SJSA1 (cell line): Measurements from ENCODE around the gene DDX17. TPM values are rescaled to one million over a fixed set of nuclear protein-coding genes. Genes with fewer than 3 reads are reported as not detected.

Source experiments
- DNase-seq, 2 experiments: peaks; one replicate each; pipeline ENCODE4 v3.0.0-alpha.2; 2015 to 2020; ENCODE audit warnings: low spot score in 2 of 2, low read depth in 1 of 2
- H3K27ac ChIP-seq: fragments of 250-450 bp; sonication (Bioruptor Pico); 2 replicates; pipeline ENCODE4 v1.5.1; 2020; ENCODE audit warnings: mild to moderate bottlenecking, moderate library complexity
- H3K27me3 ChIP-seq: fragments of 250-450 bp; sonication (Bioruptor Pico); replicated peaks from 2 replicates; pipeline ENCODE4 v1.5.1; 2020; ENCODE audit warnings: mild to moderate bottlenecking, moderate library complexity
- H3K36me3 ChIP-seq: fragments of 250-450 bp; sonication (Bioruptor Pico); 2 replicates; pipeline ENCODE4 v1.5.1; 2020; ENCODE audit warnings: mild to moderate bottlenecking
- H3K4me1 ChIP-seq: fragments of 250-450 bp; sonication (Bioruptor Pico); replicated peaks from 2 replicates; pipeline ENCODE4 v1.6.1; 2021; ENCODE audit warnings: mild to moderate bottlenecking
- H3K4me3 ChIP-seq: fragments of 250-450 bp; sonication (Bioruptor Pico); 2 replicates; pipeline ENCODE4 v1.5.1; 2020; ENCODE audit warnings: mild to moderate bottlenecking
- H3K9me3 ChIP-seq: fragments of 250-450 bp; sonication (Bioruptor Pico); replicated peaks from 2 replicates; pipeline ENCODE4 v1.5.1; 2020; ENCODE audit warnings: mild to moderate bottlenecking
- total RNA-seq: library from RNA; depleted of rRNA; stranded (reverse); fragments of >200 nt; shearing (Covaris generic); gene quantifications from 2 replicates; pipeline ENCODE4 v1.2.3, GENCODE V29; 2014

Gene DDX17
- total RNA-seq, 1 experiment from 2014 or later: 277 TPM

DNA sequence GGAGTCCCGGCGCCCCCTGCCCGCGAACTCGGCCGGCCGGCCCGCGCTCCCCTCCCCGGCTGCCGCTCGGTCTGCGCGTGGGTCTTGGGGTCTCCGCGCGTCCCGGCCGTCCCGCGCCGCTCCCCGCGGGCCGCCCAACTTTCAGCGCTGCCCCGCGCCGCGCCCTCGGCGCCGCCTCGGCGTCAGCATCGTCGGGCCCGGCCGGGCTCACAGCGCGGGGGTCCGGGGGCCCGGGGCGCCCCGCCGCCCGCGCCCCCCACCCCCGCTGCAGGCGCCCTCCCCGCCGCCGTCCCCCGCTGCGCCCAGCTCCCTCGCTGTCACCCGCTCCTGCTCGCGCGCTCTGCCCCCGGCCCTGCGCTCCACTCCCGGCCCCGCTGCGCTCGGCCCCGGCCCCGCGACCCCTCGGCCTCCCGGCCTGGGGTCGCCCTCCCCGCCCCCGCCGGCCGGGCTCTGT, 51.0 kb downstream of the DDX17 start, which contains the start of gene KCNJ4:
TSS of gene KCNJ4 (minus strand) at position 124 of the 454 bp plus-strand sequence. CDS start 27,067 bp downstream, outside the sequence.
- Histone ChIP-seq H3K4me3 (no peak within 1 kb of the TSS), H3K27me3 (peaks cover 89% of the 10 kb centered on the region), H3K36me3 (no peaks in the 10 kb centered on the region)

DNA sequence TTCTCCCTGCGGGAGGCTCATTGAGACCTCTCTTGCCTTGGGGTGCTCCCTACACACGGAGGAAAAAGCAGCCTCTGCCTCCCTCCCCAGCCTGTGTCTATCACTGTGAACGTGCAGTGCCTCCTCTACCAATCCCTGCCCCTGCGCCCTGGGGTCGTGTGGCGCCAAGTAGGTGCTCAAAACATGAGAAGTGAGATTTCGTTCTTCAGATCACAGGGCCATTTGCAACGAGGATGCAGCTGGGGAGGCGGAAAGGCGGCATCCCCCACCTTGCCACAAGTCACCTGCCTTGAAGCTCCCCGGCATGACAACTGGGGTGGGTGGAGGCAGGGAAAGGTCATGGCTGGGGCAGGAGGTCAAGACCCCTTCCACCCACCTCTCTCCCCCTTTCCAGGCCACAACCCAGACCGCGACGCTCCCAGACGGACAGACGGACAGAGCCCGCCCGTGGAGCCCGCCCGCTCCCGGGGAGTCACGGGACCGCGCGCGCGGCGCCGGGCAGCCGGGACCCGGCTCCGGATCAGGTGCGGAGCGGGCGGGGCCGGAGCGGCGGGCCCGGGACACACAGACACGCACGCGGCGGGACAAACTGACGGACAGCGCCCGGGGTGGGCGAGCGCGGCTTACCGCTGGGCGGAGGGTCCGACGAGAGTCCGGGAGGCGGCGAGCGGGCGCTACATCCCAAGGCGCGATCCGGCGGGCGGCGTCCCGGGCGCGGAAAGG, 51.6 kb downstream of the DDX17 start:
- no peak for DNase-seq
- Histone ChIP-seq H3K27me3 (peaks cover 92% of the 10 kb centered on the region), H3K4me1 (peaks cover 4% of the 10 kb centered on the region; the same call in 1 of the 2 replicates), H3K4me3 (no peak overlapping the region), H3K9me3 (0 out of 2 replicates have a peak, but pooled peaks cover 2% of the 10 kb centered on the region), H3K36me3 (no peaks in the 10 kb centered on the region), H3K27ac (no peak overlapping the region)

More for the DNA sequence above, 51.0 kb downstream of the DDX17 start, which contains the start of gene KCNJ4:
- no peak within 1 kb of the TSS for H3K27ac ChIP-seq
- H3K9me3 ChIP-seq: 0 out of 2 replicates have a peak, but pooled peaks cover 2% of the 10 kb centered on the region
- H3K4me1 ChIP-seq: peaks cover 4% of the 10 kb centered on the region; the same call in 1 of the 2 replicates
- DNase-seq: no peak

DNA sequence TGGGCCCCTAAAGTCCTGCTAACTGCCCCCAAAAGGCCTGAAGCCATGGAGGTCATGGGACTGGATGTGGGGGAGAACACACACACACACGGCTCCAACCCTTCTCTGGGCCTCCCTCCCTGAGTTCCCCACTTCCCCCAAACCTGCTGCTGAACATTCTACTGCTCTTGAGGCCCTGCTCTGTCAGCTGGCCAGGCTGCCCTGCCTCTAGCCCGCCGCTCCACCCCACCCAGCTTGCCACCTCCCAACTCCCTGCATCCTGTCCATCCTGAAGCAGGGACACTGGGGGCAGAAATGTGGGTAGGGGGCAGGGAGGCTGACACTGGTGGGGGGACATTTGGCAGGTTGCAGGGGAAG, 52.1 kb downstream of the DDX17 start:
- peaks cover 92% of the 10 kb centered on the region for H3K27me3 ChIP-seq

DNA sequence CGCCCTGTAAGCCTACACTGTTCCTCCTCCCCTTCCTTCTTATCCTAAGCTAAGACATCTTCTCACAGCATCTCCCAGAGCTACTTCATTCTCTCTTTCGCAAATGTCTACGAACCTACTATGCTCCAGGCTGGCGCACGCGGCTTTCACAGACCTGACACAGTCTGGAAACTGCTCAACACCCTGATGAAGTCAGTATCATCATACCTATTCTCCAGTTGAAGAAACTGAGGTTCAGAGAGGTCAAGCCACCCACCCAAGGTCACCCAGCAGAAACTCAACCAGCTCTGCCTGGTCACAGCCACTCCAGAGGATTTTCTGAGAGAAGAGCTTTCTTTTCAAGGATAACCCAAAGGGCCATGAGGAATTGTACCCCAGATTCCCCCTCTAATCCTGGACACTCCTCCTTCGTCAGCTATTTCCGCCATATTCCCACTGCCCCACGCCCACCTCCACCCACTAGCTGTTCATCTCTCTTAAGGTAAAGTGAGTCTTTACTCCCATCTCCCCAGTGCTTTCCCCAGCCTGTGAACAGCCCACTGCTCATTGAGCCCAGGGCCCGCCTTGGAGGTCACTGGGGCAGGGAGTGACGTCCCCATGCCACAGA, 52.9 kb downstream of the DDX17 start:
- H3K4me1 ChIP-seq: peaks cover 4% of the 10 kb centered on the region; the same call in 1 of the 2 replicates
- no peak overlapping the region for H3K27ac ChIP-seq
- H3K36me3 ChIP-seq: no peaks in the 10 kb centered on the region
- H3K9me3 ChIP-seq: 0 out of 2 replicates have a peak, but pooled peaks cover 2% of the 10 kb centered on the region
- DNase-seq: no peak
- no peak overlapping the region for H3K4me3 ChIP-seq
- peaks cover 92% of the 10 kb centered on the region for H3K27me3 ChIP-seq

More for the DNA sequence above, 52.1 kb downstream of the DDX17 start:
- H3K36me3 ChIP-seq: no peaks in the 10 kb centered on the region
- no peak overlapping the region for H3K27ac ChIP-seq
- peaks cover 4% of the 10 kb centered on the region; the same call in 1 of the 2 replicates for H3K4me1 ChIP-seq
- H3K4me3 ChIP-seq: no peak overlapping the region
- 0 out of 2 replicates have a peak, but pooled peaks cover 2% of the 10 kb centered on the region for H3K9me3 ChIP-seq
- DNase-seq: no peak

DNA sequence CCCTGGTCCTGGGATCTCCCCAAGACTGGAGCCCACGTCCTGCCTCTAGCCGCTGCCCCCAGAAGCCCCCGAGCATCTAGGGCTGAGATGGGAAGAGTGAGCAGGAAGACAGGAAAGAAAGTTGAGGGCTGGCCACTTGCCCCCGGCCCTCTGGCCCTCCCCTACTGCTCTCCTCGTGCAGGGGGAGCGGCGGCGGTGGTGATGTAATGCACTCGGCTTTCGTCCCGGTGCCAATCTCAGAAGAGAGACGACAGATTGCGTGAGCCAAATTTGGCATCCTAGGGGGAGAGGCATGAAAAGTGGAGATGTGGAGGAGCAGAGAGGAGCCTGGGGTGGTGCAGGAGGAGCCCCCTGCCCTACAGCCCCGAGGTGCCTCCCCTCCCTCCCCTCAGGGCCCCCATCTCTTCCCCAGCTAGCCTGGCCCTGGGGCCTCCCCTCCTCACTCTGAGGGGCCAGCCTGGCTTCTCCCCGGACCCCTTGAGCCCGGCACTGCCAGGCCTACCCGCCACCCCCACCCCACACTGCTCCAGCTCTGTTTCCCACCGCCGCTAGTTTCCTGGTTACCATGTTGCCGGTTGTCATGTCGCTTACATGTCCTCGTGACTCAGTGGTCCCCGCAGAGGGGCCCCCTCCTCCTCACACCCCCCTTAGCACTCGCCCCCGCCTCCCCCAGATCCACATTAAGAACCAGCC, 53.6 kb downstream of the DDX17 start:
- no peak for DNase-seq
- 0 out of 2 replicates have a peak, but pooled peaks cover 2% of the 10 kb centered on the region for H3K9me3 ChIP-seq
- H3K27ac ChIP-seq: no peak overlapping the region
- no peak overlapping the region for H3K4me3 ChIP-seq
- H3K36me3 ChIP-seq: no peaks in the 10 kb centered on the region
- H3K4me1 ChIP-seq: peaks cover 4% of the 10 kb centered on the region; the same call in 1 of the 2 replicates
- peaks cover 85% of the 10 kb centered on the region for H3K27me3 ChIP-seq

DNA sequence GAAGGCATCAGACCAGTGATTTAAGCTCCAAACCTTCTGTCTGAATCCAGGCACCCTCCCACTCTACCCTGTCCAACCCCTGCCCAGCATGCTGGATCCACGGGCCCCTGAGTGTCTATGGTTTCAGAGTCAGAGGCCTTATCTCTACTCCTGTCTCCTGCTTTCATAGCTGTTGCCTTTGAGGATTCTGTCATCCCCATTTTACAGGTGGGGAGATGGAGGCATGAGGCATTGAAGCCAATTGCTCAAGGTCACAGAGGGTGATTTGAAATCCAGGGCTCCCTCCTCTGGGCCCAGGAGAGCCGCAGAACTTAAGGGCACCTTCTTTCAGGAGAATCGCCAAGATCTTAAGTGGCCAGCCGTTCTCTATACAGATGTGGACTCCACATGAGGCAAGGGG, 54.2 kb downstream of the DDX17 start:
- Histone ChIP-seq H3K27ac (no peak overlapping the region), H3K4me1 (peaks cover 4% of the 10 kb centered on the region; the same call in 1 of the 2 replicates), H3K27me3 (peaks cover 79% of the 10 kb centered on the region), H3K9me3 (0 out of 2 replicates have a peak, but pooled peaks cover 2% of the 10 kb centered on the region), H3K4me3 (no peak overlapping the region), H3K36me3 (no peaks in the 10 kb centered on the region)
- DNase-seq: no peak

DNA sequence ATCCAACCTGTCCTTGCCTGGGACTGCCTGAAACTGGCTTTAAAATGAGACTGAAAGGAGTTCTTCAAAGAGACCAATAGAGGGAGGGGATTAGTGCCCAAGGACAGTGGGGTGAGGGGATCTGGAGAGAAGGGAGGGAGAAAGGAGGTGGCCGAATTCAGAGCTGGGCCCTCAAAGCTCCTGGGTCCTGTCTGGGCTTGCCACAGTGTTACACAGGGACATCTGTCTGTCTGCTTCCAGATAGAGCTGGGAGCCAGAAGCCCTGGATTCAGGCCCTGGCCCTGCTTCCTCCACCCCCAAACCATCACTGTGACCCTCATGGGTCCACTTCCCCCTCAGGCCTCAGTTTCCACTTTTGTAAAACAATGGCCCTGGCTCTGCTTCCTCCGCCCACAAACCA, 54.7 kb downstream of the DDX17 start:
- H3K4me3 ChIP-seq: no peak overlapping the region
- H3K9me3 ChIP-seq: 0 out of 2 replicates have a peak, but pooled peaks cover 2% of the 10 kb centered on the region
- H3K27ac ChIP-seq: no peak overlapping the region
- H3K36me3 ChIP-seq: no peaks in the 10 kb centered on the region
- H3K27me3 ChIP-seq: peaks cover 74% of the 10 kb centered on the region
- no peak for DNase-seq
- H3K4me1 ChIP-seq: peaks cover 4% of the 10 kb centered on the region; the same call in 1 of the 2 replicates

DNA sequence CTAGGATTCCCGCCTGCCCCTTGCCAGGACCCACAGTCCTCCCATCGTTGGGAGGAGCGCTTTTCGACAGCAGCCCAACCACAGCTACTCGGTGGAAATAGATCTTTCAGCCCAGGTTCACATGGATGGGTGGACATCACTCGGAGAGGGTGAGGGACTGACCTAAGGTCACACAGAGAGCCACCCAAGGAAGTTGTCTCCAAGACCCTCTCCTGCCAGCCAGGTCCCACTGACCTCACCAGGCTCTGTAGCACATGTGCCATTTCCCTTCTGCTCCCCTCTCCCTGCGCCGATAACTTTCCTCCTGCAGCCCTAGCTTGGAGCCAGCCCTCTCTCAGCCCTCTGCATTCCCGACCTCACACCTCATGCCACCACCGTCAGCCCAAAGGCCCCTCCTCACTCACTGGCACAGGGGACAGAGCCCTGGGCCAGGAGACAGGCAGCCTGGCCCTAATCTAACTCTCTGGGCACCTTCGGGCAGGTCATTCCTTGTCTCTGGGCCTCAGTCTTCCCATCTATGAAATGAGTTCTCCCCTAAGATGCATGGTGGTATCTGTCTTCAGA, 55.8 kb downstream of the DDX17 start:
- no peaks in the 10 kb centered on the region for H3K36me3 ChIP-seq
- no peak overlapping the region for H3K4me3 ChIP-seq
- H3K27me3 ChIP-seq: peaks cover 73% of the 10 kb centered on the region
- no peak overlapping the region for H3K27ac ChIP-seq
- DNase-seq: no peak
- 0 out of 2 replicates have a peak, but pooled peaks cover 2% of the 10 kb centered on the region for H3K9me3 ChIP-seq
- peaks cover 4% of the 10 kb centered on the region; the same call in 1 of the 2 replicates for H3K4me1 ChIP-seq

DNA sequence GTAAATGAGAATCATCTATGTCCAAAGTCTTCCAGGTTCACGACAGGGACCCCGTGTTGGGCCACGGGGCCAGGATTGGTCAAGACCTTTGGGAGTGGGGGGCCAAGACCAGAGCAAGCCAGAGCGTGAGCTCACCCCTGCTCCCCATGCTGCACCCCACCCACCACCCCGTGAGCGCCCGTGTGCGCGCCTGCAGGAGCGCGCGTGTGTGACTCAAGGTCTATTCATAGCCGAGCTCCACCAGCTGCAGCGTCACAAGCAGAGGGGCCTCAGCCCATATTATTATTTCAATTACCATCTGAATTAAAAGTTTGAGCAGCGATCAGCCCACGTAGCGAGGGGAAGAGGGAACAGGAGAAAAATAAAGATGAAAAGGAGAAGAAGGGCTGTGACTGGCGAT, 56.3 kb downstream of the DDX17 start:
- DNase-seq: no peak
- no peak overlapping the region for H3K27ac ChIP-seq
- peaks cover 2% of the 10 kb centered on the region; the same call in 1 of the 2 replicates for H3K4me1 ChIP-seq
- 0 out of 2 replicates have a peak, but pooled peaks cover 1% of the 10 kb centered on the region for H3K9me3 ChIP-seq
- no peak overlapping the region for H3K4me3 ChIP-seq
- H3K36me3 ChIP-seq: no peaks in the 10 kb centered on the region
- H3K27me3 ChIP-seq: peaks cover 71% of the 10 kb centered on the region

DNA sequence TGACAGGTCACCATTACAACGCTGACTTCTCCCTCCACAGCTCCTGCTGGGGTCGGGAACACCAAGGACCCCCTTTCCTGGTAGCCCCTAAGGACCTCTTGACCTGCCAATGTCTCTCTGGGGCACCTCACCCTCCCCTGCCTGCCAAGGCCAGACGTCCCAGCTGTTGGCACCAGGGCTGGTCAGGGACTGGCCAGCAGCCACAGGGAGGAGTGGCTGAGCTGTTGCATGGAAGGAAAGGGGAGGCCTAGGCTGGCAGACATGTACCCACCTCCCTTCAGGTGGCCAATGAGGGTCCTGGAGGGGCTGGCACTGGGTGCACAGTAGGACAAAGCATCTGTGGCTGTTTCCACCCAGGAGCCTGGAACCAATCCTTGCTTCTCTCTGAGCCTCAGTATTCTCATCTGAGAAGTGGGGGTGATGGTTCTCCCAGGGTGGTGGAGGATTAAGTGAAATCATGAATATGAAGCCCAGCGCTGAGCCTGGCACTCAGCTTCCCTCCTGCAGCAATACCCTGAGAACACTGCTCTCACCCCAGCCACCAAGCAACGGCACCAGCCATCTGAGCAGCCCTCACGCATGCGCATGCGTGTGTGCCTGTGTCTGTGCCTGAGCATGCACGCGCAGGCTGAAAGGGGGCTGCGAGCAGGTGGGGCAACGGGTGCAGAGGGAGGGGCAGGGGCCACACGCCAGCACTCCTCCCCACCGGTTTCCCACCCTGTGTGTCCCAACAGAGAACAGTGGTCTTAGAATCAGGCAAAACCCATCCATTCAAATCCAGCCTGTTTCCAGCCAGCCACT, 57.0 kb downstream of the DDX17 start:
- Histone ChIP-seq H3K4me1 (no peaks in the 10 kb centered on the region), H3K4me3 (no peak overlapping the region), H3K27me3 (peaks cover 65% of the 10 kb centered on the region), H3K27ac (no peak overlapping the region), H3K9me3 (no peaks in the 10 kb centered on the region), H3K36me3 (no peaks in the 10 kb centered on the region)
- no peak for DNase-seq

DNA sequence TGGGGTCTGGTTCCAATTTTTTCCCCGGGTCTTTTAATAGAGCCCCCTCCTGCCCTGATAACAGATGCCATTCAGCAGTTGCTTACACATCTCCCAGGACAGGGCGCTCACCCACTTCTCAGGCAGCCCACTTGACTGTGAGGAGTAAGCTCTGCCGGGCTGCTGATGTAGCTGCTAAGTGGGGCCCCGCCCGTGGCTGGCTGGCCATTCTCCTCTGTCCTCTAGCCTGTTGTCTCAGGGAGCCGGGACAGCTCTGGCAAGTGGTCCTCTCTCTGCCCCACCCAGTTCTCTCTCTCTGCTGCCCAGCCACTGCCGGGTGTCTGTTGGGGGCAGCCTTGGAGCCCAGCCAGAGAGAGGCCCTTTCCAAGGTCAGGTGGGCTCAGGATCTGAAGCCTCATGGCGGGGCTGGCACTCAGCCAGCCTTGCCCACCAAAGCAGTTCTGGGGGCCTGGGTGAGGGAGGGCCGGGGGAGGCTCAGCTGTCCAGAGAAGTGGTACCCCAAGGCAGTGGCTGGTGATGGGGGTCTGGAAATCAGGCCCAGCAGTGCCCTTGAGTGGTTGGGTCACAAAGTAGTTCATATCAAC, 60.0 kb downstream of the DDX17 start:
- H3K4me1 ChIP-seq: no peaks in the 10 kb centered on the region
- peaks cover 52% of the 10 kb centered on the region for H3K27me3 ChIP-seq
- no peaks in the 10 kb centered on the region for H3K36me3 ChIP-seq
- H3K27ac ChIP-seq: no peak overlapping the region
- H3K9me3 ChIP-seq: no peaks in the 10 kb centered on the region
- H3K4me3 ChIP-seq: no peak overlapping the region
- no peak for DNase-seq

DNA sequence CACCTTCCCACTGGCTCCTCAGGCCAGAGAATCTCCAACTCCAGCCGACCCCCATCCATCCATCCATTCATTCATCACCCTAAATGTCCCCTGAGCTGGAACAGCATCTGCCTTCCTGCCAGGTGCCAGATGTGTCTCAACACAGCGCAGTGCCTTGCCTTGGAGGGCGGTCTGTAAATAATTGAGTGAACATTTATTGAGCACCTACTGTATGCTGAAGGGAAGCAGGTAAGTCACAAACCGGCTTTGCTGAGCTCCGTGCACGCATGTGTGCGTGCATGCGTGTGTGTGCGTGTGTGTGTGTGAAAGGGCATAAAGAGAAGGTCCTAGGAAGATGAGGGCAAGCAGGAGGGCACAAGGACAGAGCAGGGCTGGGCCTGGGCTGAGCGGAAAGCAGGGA, 61.3 kb downstream of the DDX17 start:
- H3K4me1 ChIP-seq: no peaks in the 10 kb centered on the region
- no peak overlapping the region for H3K4me3 ChIP-seq
- no peaks in the 10 kb centered on the region for H3K9me3 ChIP-seq
- H3K36me3 ChIP-seq: no peaks in the 10 kb centered on the region
- peaks cover 39% of the 10 kb centered on the region for H3K27me3 ChIP-seq
- no peak overlapping the region for H3K27ac ChIP-seq
- no peak for DNase-seq
